Measurements from ENCODE around the gene MARCHF2.

The MARCHF2 gene

DNA sequence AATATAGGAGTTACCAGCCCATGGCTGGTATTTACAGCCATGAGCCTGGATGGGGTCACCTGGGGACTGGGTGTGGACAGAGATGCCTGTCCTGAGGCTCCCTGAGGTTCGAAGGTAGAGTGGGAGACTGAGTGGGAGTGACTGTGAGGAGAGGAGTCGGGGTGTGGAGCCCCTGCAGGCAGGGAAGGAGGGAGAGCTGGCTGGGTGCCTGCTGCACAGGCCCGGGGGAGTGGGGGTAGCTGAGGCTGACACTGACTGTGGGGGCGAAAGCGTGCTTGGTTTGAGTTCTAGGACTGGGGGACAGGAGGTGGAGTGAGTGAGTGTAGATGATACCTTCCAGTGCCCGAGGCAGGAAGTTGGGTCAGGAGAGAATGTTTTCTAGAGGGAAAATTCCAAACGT, 15.8 kb upstream of the MARCHF2 start:
- TF ChIP-seq, protein P1, sequence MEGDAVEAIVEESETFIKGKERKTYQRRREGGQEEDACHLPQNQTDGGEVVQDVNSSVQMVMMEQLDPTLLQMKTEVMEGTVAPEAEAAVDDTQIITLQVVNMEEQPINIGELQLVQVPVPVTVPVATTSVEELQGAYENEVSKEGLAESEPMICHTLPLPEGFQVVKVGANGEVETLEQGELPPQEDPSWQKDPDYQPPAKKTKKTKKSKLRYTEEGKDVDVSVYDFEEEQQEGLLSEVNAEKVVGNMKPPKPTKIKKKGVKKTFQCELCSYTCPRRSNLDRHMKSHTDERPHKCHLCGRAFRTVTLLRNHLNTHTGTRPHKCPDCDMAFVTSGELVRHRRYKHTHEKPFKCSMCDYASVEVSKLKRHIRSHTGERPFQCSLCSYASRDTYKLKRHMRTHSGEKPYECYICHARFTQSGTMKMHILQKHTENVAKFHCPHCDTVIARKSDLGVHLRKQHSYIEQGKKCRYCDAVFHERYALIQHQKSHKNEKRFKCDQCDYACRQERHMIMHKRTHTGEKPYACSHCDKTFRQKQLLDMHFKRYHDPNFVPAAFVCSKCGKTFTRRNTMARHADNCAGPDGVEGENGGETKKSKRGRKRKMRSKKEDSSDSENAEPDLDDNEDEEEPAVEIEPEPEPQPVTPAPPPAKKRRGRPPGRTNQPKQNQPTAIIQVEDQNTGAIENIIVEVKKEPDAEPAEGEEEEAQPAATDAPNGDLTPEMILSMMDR (IDR thresholded peaks at IDR 0.05; ENCODE audit: low read depth, low read length, missing control alignments) = no peak
- no peak overlapping the region for H3K4me3 ChIP-seq (replicated peaks; ENCODE audit: low read depth, low read length)
- DNase-seq (ENCODE audit: extremely low read depth, low read depth) = no peak

- DNase-seq (ENCODE audit: extremely low read depth, low read depth) = no peak
- TF ChIP-seq, protein P1 (IDR thresholded peaks at IDR 0.05; ENCODE audit: low read depth, low read length, missing control alignments) = no peak
- H3K4me3 ChIP-seq (replicated peaks; ENCODE audit: low read depth, low read length) = no peak overlapping the region
These were observed 15.3 kb upstream of the MARCHF2 start for GRCh38 chr19:8397746-8398310.

GRCh38 chr19:8398311-8398771, 14.8 kb upstream of the MARCHF2 start:
- no peak for DNase-seq (ENCODE audit: extremely low read depth, low read depth)
- TF ChIP-seq, protein P1 (IDR thresholded peaks at IDR 0.05; ENCODE audit: low read depth, low read length, missing control alignments) = no peak
- H3K4me3 ChIP-seq (replicated peaks; ENCODE audit: low read depth, low read length) = no peak overlapping the region

GRCh38 chr19:8399681-8400188, 13.4 kb upstream of the MARCHF2 start:
- DNase-seq (ENCODE audit: extremely low read depth, low read depth) = no peak
- TF ChIP-seq, protein P1 (IDR thresholded peaks at IDR 0.05; ENCODE audit: low read depth, low read length, missing control alignments) = no peak
- no peak overlapping the region for H3K4me3 ChIP-seq (replicated peaks; ENCODE audit: low read depth, low read length)

GRCh38 chr19:8401981-8402411, 11.1 kb upstream of the MARCHF2 start:
- TF ChIP-seq, protein P1 (IDR thresholded peaks at IDR 0.05; ENCODE audit: low read depth, low read length, missing control alignments) = no peak
- H3K4me3 ChIP-seq (replicated peaks; ENCODE audit: low read depth, low read length) = no peak overlapping the region
- no peak for DNase-seq (ENCODE audit: extremely low read depth, low read depth)

DNA sequence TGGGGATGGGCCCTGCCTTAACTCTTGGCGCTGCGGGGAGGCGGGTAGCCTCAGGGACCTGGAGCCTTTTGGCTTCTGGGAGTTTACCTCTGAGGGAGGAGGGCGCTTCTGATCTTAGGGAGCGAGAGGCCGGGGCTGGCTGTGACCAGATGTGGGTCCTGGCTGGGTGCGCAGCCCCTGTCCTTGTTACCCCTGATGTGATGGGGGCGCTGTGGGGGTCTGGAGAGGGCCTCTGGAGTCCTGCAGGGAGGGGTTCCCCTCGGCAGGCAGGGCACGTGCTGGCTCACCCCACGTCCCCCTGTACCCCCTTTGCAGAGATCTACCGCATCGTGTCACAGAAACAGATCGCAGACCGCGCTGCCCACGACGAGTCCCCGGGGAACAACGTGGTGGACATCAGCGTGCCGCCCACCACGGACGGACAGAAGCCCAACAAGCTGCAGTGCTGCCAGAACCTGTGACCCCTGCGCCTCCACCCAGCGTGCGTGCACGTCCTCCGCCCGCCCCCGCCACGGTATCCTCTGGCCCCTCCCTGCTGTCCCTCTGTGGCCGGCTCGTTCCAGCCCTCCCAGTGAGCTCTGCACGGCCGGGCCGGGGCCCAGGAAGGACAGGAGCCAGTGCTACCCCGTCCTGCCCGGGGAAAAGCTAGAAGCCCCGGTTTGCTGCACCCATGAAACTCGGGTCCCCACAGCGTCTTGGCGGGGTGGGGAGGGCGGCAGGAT, 9.8 kb upstream of the MARCHF2 start:
- TF ChIP-seq, protein P1 (IDR thresholded peaks at IDR 0.05; ENCODE audit: low read depth, low read length, missing control alignments) = no peak
- no peak for DNase-seq (ENCODE audit: extremely low read depth, low read depth)
- H3K4me3 ChIP-seq (replicated peaks; ENCODE audit: low read depth, low read length) = no peak overlapping the region
